Stomach (tissue), 4 donors: ENCODE results near the gene LILRB5.

Experiments
- POLR2A ChIP-seq, 4 donors: fragments of 450-650 bp; IDR thresholded peaks; one replicate each; pipeline ENCODE4 v1.6.1; 2016; ENCODE audit warnings: antibody characterized with exemption in 4 of 4, control low read depth in 2 of 4, mild to moderate bottlenecking in 1 of 4, moderate library complexity in 1 of 4
- POLR2AphosphoS5 ChIP-seq, 3 donors: sonication (generic); formaldehyde crosslinking; IDR thresholded peaks; one replicate each; pipeline ENCODE4 v1.6.1; 2016; ENCODE audit warnings: antibody characterized with exemption in 3 of 3
- TF ChIP-seq, protein P1 (sequence below), 7 experiments: fragments of 450-650 bp in 4 of 7; fragments of 200-600 bp in 3 of 7; sonication (generic) in 3 of 7; IDR thresholded peaks; one replicate each; pipeline ENCODE4 v1.5.1; 2016 to 2019; ENCODE audit warnings: antibody characterized with exemption in 7 of 7, control low read depth in 2 of 7, mild to moderate bottlenecking in 1 of 7

DNA sequence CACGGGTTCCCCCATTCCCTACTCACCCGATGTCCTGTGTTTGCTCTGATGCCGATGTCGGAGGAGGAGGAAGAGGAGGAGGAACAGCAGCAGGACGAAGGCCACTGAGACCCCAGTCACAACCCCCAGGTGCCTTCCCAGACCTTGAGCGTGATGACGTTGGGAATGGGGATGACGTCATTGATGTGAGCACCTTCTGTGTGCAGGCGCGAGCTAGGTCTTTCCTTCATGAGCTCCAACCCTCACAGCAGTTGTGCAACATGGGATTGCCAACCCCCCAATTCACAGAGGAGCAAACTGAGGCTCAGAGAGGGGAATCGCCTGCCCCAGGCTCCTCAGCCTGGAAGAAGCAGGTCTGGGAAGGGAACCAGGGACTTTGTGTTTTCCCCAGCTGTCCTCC is 4.2 kb downstream of the LILRB5 start:
- TF ChIP-seq, protein P1, sequence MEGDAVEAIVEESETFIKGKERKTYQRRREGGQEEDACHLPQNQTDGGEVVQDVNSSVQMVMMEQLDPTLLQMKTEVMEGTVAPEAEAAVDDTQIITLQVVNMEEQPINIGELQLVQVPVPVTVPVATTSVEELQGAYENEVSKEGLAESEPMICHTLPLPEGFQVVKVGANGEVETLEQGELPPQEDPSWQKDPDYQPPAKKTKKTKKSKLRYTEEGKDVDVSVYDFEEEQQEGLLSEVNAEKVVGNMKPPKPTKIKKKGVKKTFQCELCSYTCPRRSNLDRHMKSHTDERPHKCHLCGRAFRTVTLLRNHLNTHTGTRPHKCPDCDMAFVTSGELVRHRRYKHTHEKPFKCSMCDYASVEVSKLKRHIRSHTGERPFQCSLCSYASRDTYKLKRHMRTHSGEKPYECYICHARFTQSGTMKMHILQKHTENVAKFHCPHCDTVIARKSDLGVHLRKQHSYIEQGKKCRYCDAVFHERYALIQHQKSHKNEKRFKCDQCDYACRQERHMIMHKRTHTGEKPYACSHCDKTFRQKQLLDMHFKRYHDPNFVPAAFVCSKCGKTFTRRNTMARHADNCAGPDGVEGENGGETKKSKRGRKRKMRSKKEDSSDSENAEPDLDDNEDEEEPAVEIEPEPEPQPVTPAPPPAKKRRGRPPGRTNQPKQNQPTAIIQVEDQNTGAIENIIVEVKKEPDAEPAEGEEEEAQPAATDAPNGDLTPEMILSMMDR (IDR thresholded peaks at IDR 0.05) = no peak
- no peak for TF ChIP-seq POLR2A (IDR thresholded peaks at IDR 0.05)
- no peak for TF ChIP-seq POLR2AphosphoS5 (IDR thresholded peaks at IDR 0.05)
